SK-N-SH treated with all-trans-retinoic acid at 6 μM for 48 hours (cell line): ENCODE results near the gene CLNK.

Experiments
- ATAC-seq: fragments of 200-7000 bp; cut with Tn5 transposase; 3 replicates; pipeline ENCODE4 v1.9.1; 2020; ENCODE audit warnings: mild to moderate bottlenecking, moderate library complexity
- ARNTL ChIP-seq: fragments of 450-650 bp; formaldehyde crosslinking; IDR thresholded peaks from 2 replicates; pipeline ENCODE4 v1.5.0; 2020; ENCODE audit warnings: low read depth, mild to moderate bottlenecking, moderate library complexity, borderline replicate concordance
- BACH2 ChIP-seq: fragments of 250-450 bp; sonication (Bioruptor Pico); IDR thresholded peaks from 2 replicates; pipeline ENCODE4 v1.9.0; 2021; ENCODE audit warnings: mild to moderate bottlenecking, borderline replicate concordance
- CREB5 ChIP-seq: fragments of 250-450 bp; sonication (Bioruptor Pico); IDR thresholded peaks from 2 replicates; pipeline ENCODE4 v1.5.1; 2020; ENCODE audit warnings: low read depth, mild to moderate bottlenecking, moderate library complexity
- CSDC2 ChIP-seq: fragments of 250-450 bp; sonication (Bioruptor Pico); IDR thresholded peaks from 2 replicates; pipeline ENCODE4 v1.5.0; 2020; ENCODE audit warnings: mild to moderate bottlenecking, moderate library complexity
- ESRRG ChIP-seq: fragments of 250-450 bp; sonication (Bioruptor Pico); IDR thresholded peaks from 2 replicates; pipeline ENCODE4 v1.6.1; 2021; ENCODE audit warnings: mild to moderate bottlenecking
- GLIS3 ChIP-seq: fragments of 250-450 bp; sonication (Bioruptor Pico); IDR thresholded peaks from 2 replicates; pipeline ENCODE4 v1.5.0; 2020; ENCODE audit warnings: mild to moderate bottlenecking, moderate library complexity
- ISL1 ChIP-seq: fragments of 250-450 bp; sonication (Bioruptor Pico); IDR thresholded peaks from 2 replicates; pipeline ENCODE4 v2.1.2; 2022; ENCODE audit warnings: mild to moderate bottlenecking, moderate library complexity
- PPARA ChIP-seq: fragments of 250-450 bp; sonication (Bioruptor Pico); IDR thresholded peaks from 2 replicates; pipeline ENCODE4 v1.5.0; 2020; ENCODE audit warnings: mild to moderate bottlenecking, borderline replicate concordance
- SNAI2 ChIP-seq: fragments of 250-450 bp; sonication (Bioruptor Pico); IDR thresholded peaks from 2 replicates; pipeline ENCODE4 v1.5.0; 2020; ENCODE audit warnings: mild to moderate bottlenecking, moderate library complexity
- TCF4 ChIP-seq: fragments of 250-450 bp; sonication (Bioruptor Pico); IDR thresholded peaks from 2 replicates; pipeline ENCODE4 v1.8.0; 2021; ENCODE audit warnings: mild to moderate bottlenecking, moderate library complexity, borderline replicate concordance
- TOX ChIP-seq: fragments of 250-450 bp; sonication (Bioruptor Pico); IDR thresholded peaks from 2 replicates; pipeline ENCODE4 v1.8.0; 2021; ENCODE audit warnings: mild to moderate bottlenecking, moderate library complexity, borderline replicate concordance
- TSHZ2 ChIP-seq: fragments of 250-450 bp; sonication (Bioruptor Pico); IDR thresholded peaks from 2 replicates; pipeline ENCODE4 v1.5.0; 2020; ENCODE audit warnings: mild to moderate bottlenecking, moderate library complexity
- ZC3H10 ChIP-seq: fragments of 250-450 bp; sonication (Bioruptor Pico); IDR thresholded peaks from 2 replicates; pipeline ENCODE4 v1.5.1; 2021; ENCODE audit warnings: mild to moderate bottlenecking, moderate library complexity
- ZFP30 ChIP-seq: fragments of 450-650 bp; formaldehyde crosslinking; IDR thresholded peaks from 2 replicates; pipeline ENCODE4 v1.5.0; 2022; ENCODE audit warnings: mild to moderate bottlenecking, moderate library complexity
- ZNF565 ChIP-seq: fragments of 450-650 bp; formaldehyde crosslinking; conservative IDR thresholded peaks from 2 replicates; pipeline ENCODE4 v1.5.0; 2020; ENCODE audit warnings: low read depth, mild to moderate bottlenecking, moderate library complexity
- ZNF70 ChIP-seq: fragments of 450-650 bp; formaldehyde crosslinking; IDR thresholded peaks from 2 replicates; pipeline ENCODE4 v1.5.0; 2020; ENCODE audit warnings: mild to moderate bottlenecking, moderate library complexity
- ZNF8 ChIP-seq: fragments of 450-650 bp; formaldehyde crosslinking; IDR thresholded peaks from 2 replicates; pipeline ENCODE4 v1.5.0; 2020; ENCODE audit warnings: mild to moderate bottlenecking, moderate library complexity

Gene CLNK

GRCh38 chr4:10605746-10606482, 78.7 kb downstream of the CLNK start (continued):
- no peak for TF ChIP-seq TCF4 (CRISPR knock-in tag)

- no peak for ATAC-seq
- no peak for TF ChIP-seq ISL1 (CRISPR knock-in tag)
- TF ChIP-seq TOX, result no peak
- no peak for TF ChIP-seq TSHZ2 (CRISPR knock-in tag)
- TF ChIP-seq BACH2 (CRISPR knock-in tag), result no peak
- no peak for TF ChIP-seq ESRRG (CRISPR knock-in tag)
- no peak for TF ChIP-seq ZNF70 (CRISPR knock-in tag)
- no peak for TF ChIP-seq ZNF565 (CRISPR knock-in tag)
- no peak for TF ChIP-seq ARNTL (CRISPR knock-in tag)
- TF ChIP-seq ZFP30, result no peak
- no peak for TF ChIP-seq GLIS3 (CRISPR knock-in tag)
- TF ChIP-seq ZC3H10 (CRISPR knock-in tag), result no peak
Measured at GRCh38 chr4:10605031-10605430, 79.5 kb downstream of the CLNK start.

GRCh38 chr4:10599574-10599973, 85.0 kb downstream of the CLNK start:
- no peak for ATAC-seq
- TF ChIP-seq ZFP30 (no peak), TCF4 (CRISPR knock-in tag) (no peak), ZNF8 (CRISPR knock-in tag) (no peak), ARNTL (CRISPR knock-in tag) (no peak), ESRRG (CRISPR knock-in tag) (no peak), CREB5 (CRISPR knock-in tag) (no peak), CSDC2 (CRISPR knock-in tag) (no peak)

GRCh38 chr4:10598829-10599228, 85.7 kb downstream of the CLNK start:
- no peak for ATAC-seq
- TF ChIP-seq GLIS3 (CRISPR knock-in tag), result no peak
- TF ChIP-seq ARNTL (CRISPR knock-in tag), result no peak
- no peak for TF ChIP-seq SNAI2 (CRISPR knock-in tag)
- no peak for TF ChIP-seq TSHZ2 (CRISPR knock-in tag)
- TF ChIP-seq ZFP30, result no peak
- TF ChIP-seq PPARA, result no peak
- no peak for TF ChIP-seq ISL1 (CRISPR knock-in tag)
- no peak for TF ChIP-seq BACH2 (CRISPR knock-in tag)
- no peak for TF ChIP-seq CREB5 (CRISPR knock-in tag)
